Panc1 (cell line): Measurements from ENCODE around the gene CX3CL1. TPM values are rescaled to one million over a fixed set of nuclear protein-coding genes. Genes with fewer than 3 reads are reported as not detected.

ENCODE experiments used
- ATAC-seq: fragments of 200-7000 bp; cut with Tn5 transposase; 2 replicates; pipeline ENCODE4 v1.9.1; 2020; ENCODE audit warnings: mild to moderate bottlenecking, moderate library complexity
- BruUV-seq: library from RNA; stranded (reverse); fragments of 400-500 nt; replicated peaks from 2 replicates; lab custom pipeline; 2021; lab: Mats Ljungman, UMichigan
- CTCF ChIA-PET: fragments of 300-600 bp; sonication (Branson Sonifier 250); formaldehyde crosslinking; loops from one replicate; lab custom pipeline; 2022; ENCODE audit warnings: antibody characterized with exemption; lab: Charles Lee
- POLR2A ChIA-PET: fragments of 300-600 bp; sonication (Branson Sonifier 250); formaldehyde crosslinking; loops from one replicate; lab custom pipeline; 2022; ENCODE audit warnings: antibody characterized with exemption; lab: Charles Lee
- DNase-seq: peaks from one replicate; pipeline ENCODE4 v3.0.0-alpha.2; 2010; ENCODE audit warnings: low read depth, low spot score
- H3K27ac ChIP-seq: 2 replicates; pipeline ENCODE4 v1.5.1; 2011; ENCODE audit warnings: mild to moderate bottlenecking, low read length, inconsistent platforms
- H3K27me3 ChIP-seq: fragments of 200-500 bp; sonication (Bioruptor generic); 2 replicates; pipeline ENCODE4 v1.6.0; 2014; ENCODE audit warnings: low read length, inconsistent platforms; ENCODE audit not compliant: control insufficient read depth, insufficient read depth
- H3K36me3 ChIP-seq: fragments of 200-500 bp; sonication (Bioruptor generic); 2 replicates; pipeline ENCODE4 v1.5.1; 2014; ENCODE audit warnings: inconsistent platforms, mild to moderate bottlenecking, low read length, moderate library complexity; ENCODE audit not compliant: control insufficient read depth, insufficient read depth
- H3K4me1 ChIP-seq: 2 replicates; pipeline ENCODE4 v1.5.1; 2011; ENCODE audit warnings: inconsistent platforms, mild to moderate bottlenecking, low read length, moderate library complexity; ENCODE audit not compliant: control insufficient read depth, insufficient read depth
- H3K4me3 ChIP-seq, 2 experiments: 2 replicates each; pipeline ENCODE4 v1.5.1; 2011 to 2012; ENCODE audit warnings: low read depth in 2 of 2, low read length in 2 of 2, mild to moderate bottlenecking in 2 of 2, inconsistent platforms in 1 of 2, moderate library complexity in 1 of 2
- H3K9me3 ChIP-seq: fragments of 200-500 bp; sonication (Bioruptor generic); 2 replicates; pipeline ENCODE4 v1.5.1; 2014; ENCODE audit warnings: low read depth, mild to moderate bottlenecking, inconsistent platforms, low read length, moderate library complexity; ENCODE audit not compliant: control insufficient read depth, insufficient read depth
- POLR2AphosphoS5 ChIP-seq: IDR thresholded peaks from 2 replicates; pipeline ENCODE4 v1.6.1; 2012; ENCODE audit warnings: mild to moderate bottlenecking, low read depth, low read length, moderate library complexity
- SIN3A ChIP-seq: IDR thresholded peaks from 2 replicates; pipeline ENCODE4 v1.6.1; 2012; ENCODE audit warnings: low read depth, mild to moderate bottlenecking, low read length, moderate library complexity, borderline replicate concordance; ENCODE audit not compliant: insufficient read depth
- TCF7L2 ChIP-seq: IDR thresholded peaks from 2 replicates; pipeline ENCODE4 v1.6.1; 2011; ENCODE audit warnings: mild to moderate bottlenecking, low read depth, low read length, inconsistent platforms
- in situ Hi-C: cut with HindIII; loops from 2 replicates; pipeline ENCODE4 v1.10.0; 2016; ENCODE audit warnings: low sequenced_read_pairs, low pct_unique_long_range_greater_than_20kb
- intact Hi-C: fragments of 100-400 bp; cut with micrococcal nuclease; formaldehyde crosslinking; loops from one replicate; pipeline ENCODE4 v1.10.0; 2022; ENCODE audit not compliant: unreplicated experiment
- total RNA-seq: library from RNA; stranded (reverse); gene quantifications from one replicate; pipeline ENCODE4 v1.2.1, GENCODE V29; 2021; ENCODE audit not compliant: unreplicated experiment
- TF ChIP-seq, protein P1 (sequence below), 2 experiments: IDR thresholded peaks; 2 replicates each; pipeline ENCODE4 v1.6.1; 2011 to 2012; ENCODE audit warnings: low read depth in 2 of 2, control low read depth in 1 of 2, low read length in 1 of 2, mild to moderate bottlenecking in 1 of 2, moderate library complexity in 1 of 2; ENCODE audit not compliant: insufficient read depth in 1 of 2
- TF ChIP-seq, protein P2 (sequence below): fragments of 450-650 bp; IDR thresholded peaks from 2 replicates; pipeline ENCODE4 v1.5.1; 2017; ENCODE audit warnings: mild to moderate bottlenecking

CX3CL1 gene
- total RNA-seq, 1 experiment from 2014 or later = 21.8 TPM

DNA sequence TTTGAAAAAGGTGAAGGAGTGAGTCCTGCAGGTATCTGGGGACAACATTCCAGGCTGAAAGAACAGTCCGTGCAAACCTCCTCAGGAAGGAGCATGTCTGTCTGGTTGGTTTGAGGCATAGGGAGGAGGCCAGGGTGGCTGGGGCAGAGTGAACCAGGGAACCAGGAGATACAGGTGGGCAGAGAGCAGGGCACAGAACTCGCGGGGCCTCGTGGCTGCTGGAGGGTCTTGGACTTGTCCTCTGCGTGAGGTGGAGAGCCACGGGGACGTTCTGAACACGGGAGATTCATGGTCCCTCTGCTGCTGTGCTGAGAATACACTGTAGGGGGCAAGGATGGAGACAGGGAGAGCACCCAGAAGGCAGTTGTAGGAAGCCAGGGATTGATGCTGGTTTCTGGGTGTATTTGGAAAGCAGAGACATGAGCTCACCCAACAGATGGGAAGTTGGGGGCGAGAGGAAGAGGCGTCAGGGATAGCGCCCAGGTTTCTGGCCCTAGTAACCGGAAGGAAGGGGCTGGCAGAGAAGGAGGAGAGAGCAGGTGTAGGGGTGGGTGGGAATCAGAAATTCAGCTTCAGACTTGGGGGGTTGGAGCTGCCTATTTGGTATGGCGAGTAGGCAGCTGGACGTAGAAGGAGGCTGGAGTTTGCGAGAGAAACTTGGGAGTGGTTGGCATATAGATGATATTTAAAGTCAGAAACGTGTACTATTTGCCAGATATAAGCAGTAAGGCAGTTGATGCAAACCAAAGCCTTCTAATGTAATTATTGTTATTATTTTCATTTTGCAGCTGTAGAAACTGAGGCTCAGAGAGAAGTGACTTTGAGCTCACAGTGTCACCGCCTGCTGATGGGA is 31.9 kb downstream of the CX3CL1 start, which contains the start of gene CCL17:
TSS of gene CCL17 (plus strand) at position 803 of the 853 bp plus-strand sequence. CDS start 9,166 bp downstream, outside the sequence.
- Histone ChIP-seq H3K4me3 (no peak within 1 kb of the TSS), H3K4me1 (no peaks in the 10 kb centered on the region), H3K27ac (no peak within 1 kb of the TSS), H3K27me3 (no peaks in the 10 kb centered on the region), H3K9me3 (no peaks in the 10 kb centered on the region), H3K36me3 (no peaks in the 10 kb centered on the region)
- intact Hi-C loops = no loop called here
- in situ Hi-C loops = no loop called here
- POLR2A ChIA-PET = no interaction called here
- no peak; the same call in 1 of the 2 replicates for ATAC-seq
- no peak for TF ChIP-seq TCF7L2
- TF ChIP-seq SIN3A = no peak
- TF ChIP-seq, protein P1, sequence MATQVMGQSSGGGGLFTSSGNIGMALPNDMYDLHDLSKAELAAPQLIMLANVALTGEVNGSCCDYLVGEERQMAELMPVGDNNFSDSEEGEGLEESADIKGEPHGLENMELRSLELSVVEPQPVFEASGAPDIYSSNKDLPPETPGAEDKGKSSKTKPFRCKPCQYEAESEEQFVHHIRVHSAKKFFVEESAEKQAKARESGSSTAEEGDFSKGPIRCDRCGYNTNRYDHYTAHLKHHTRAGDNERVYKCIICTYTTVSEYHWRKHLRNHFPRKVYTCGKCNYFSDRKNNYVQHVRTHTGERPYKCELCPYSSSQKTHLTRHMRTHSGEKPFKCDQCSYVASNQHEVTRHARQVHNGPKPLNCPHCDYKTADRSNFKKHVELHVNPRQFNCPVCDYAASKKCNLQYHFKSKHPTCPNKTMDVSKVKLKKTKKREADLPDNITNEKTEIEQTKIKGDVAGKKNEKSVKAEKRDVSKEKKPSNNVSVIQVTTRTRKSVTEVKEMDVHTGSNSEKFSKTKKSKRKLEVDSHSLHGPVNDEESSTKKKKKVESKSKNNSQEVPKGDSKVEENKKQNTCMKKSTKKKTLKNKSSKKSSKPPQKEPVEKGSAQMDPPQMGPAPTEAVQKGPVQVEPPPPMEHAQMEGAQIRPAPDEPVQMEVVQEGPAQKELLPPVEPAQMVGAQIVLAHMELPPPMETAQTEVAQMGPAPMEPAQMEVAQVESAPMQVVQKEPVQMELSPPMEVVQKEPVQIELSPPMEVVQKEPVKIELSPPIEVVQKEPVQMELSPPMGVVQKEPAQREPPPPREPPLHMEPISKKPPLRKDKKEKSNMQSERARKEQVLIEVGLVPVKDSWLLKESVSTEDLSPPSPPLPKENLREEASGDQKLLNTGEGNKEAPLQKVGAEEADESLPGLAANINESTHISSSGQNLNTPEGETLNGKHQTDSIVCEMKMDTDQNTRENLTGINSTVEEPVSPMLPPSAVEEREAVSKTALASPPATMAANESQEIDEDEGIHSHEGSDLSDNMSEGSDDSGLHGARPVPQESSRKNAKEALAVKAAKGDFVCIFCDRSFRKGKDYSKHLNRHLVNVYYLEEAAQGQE (IDR thresholded peaks at IDR 0.05; ENCODE audit: insufficient read depth in 1 of 2, low read depth in 2 of 2, low read length in 1 of 2) = no peak
- TF ChIP-seq POLR2AphosphoS5 = no peak
- TF ChIP-seq, protein P2, sequence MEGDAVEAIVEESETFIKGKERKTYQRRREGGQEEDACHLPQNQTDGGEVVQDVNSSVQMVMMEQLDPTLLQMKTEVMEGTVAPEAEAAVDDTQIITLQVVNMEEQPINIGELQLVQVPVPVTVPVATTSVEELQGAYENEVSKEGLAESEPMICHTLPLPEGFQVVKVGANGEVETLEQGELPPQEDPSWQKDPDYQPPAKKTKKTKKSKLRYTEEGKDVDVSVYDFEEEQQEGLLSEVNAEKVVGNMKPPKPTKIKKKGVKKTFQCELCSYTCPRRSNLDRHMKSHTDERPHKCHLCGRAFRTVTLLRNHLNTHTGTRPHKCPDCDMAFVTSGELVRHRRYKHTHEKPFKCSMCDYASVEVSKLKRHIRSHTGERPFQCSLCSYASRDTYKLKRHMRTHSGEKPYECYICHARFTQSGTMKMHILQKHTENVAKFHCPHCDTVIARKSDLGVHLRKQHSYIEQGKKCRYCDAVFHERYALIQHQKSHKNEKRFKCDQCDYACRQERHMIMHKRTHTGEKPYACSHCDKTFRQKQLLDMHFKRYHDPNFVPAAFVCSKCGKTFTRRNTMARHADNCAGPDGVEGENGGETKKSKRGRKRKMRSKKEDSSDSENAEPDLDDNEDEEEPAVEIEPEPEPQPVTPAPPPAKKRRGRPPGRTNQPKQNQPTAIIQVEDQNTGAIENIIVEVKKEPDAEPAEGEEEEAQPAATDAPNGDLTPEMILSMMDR = no peak
- no peak for DNase-seq
- no TSS peak for BruUV-seq
- CTCF ChIA-PET = no interaction called here

DNA sequence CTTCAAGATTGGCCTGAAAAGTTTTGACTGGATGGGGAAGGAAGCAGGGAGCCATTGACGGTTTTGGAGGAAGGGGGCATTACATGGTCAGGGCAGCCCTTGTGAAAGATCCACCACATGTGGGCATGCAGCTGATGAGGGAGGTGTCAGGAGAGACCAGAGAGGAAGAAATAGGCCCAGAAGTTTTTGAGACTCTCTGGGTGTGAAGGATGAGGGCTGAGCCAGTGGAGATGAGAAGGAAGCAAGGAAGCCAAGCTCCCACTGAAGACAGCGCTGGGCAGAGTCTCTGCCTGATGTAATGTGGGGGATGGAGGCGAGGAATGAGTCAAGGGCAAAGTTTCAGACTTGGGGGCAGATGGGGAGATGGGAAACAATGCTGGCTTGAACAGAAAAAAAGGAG is 32.8 kb downstream of the CX3CL1 start:
- ChIA-PET POLR2A (no interaction called here), CTCF (no interaction called here)
- no peak overlapping the region for H3K4me3 ChIP-seq
- H3K9me3 ChIP-seq = no peaks in the 10 kb centered on the region
- DNase-seq (no peak), ATAC-seq (no peak)
- intact Hi-C loops = no loop called here
- no peak for TF ChIP-seq SIN3A
- TF ChIP-seq, protein P1 (IDR thresholded peaks at IDR 0.05; ENCODE audit: insufficient read depth in 1 of 2, low read depth in 2 of 2, low read length in 1 of 2) = no peak
- TF ChIP-seq, protein P2 = no peak
- TF ChIP-seq TCF7L2 = no peak
- no peak for TF ChIP-seq POLR2AphosphoS5
- BruUV-seq = no TSS peak
- no peak overlapping the region for H3K27ac ChIP-seq
- H3K27me3 ChIP-seq = no peaks in the 10 kb centered on the region
- in situ Hi-C loops = no loop called here
- no peaks in the 10 kb centered on the region for H3K4me1 ChIP-seq
- H3K36me3 ChIP-seq = no peaks in the 10 kb centered on the region
